ENCODE measurements around the gene SHROOM3. TPM values are rescaled to one million over a fixed set of nuclear protein-coding genes. Genes with fewer than 3 reads are reported as not detected.

SHROOM3 gene
- total RNA-seq, 2 donors from 2014 or later = 30.6 to 30.9 TPM

- DNase-seq (ENCODE audit: low spot score) = no peak
- H3K27me3 ChIP-seq = no peaks in the 10 kb centered on the region
- no peak overlapping the region for H3K4me3 ChIP-seq
- peaks cover 0 to 20% of the 10 kb centered on the region in 2 donors for H3K4me1 ChIP-seq
- TF ChIP-seq CTCF (IDR thresholded peaks at IDR 0.05) = no peak
- no peaks in the 10 kb centered on the region for H3K36me3 ChIP-seq
- H3K27ac ChIP-seq = peak overlapping the region in 1 of 2 donors; percentile 73
- no peaks in the 10 kb centered on the region for H3K9me3 ChIP-seq
Measured at GRCh38 chr4:76588274-76588673, 153.2 kb downstream of the SHROOM3 start.

GRCh38 chr4:76589402-76589801 is 154.4 kb downstream of the SHROOM3 start:
- peaks cover 0 to 20% of the 10 kb centered on the region in 2 donors for H3K4me1 ChIP-seq
- H3K27ac ChIP-seq = peak overlapping the region; percentile 61 to 73
- no peaks in the 10 kb centered on the region for H3K36me3 ChIP-seq
- TF ChIP-seq CTCF (IDR thresholded peaks at IDR 0.05) = no peak
- no peaks in the 10 kb centered on the region for H3K27me3 ChIP-seq
- H3K9me3 ChIP-seq = no peaks in the 10 kb centered on the region
- H3K4me3 ChIP-seq = no peak overlapping the region
- no peak for DNase-seq (ENCODE audit: low spot score)

GRCh38 chr4:76589872-76590797 is 155.1 kb downstream of the SHROOM3 start:
- peaks cover 0 to 17% of the 10 kb centered on the region in 2 donors for H3K4me1 ChIP-seq
- H3K36me3 ChIP-seq = no peaks in the 10 kb centered on the region
- no peak for DNase-seq (ENCODE audit: low spot score)
- peak overlapping the region; percentile 61 to 73 for H3K27ac ChIP-seq
- no peak for TF ChIP-seq CTCF (IDR thresholded peaks at IDR 0.05)
- H3K4me3 ChIP-seq = no peak overlapping the region
- no peaks in the 10 kb centered on the region for H3K9me3 ChIP-seq
- no peaks in the 10 kb centered on the region for H3K27me3 ChIP-seq

- no peaks in the 10 kb centered on the region for H3K27me3 ChIP-seq
- H3K4me1 ChIP-seq = peaks cover 0 to 13% of the 10 kb centered on the region in 2 donors
- no peaks in the 10 kb centered on the region for H3K36me3 ChIP-seq
- no peaks in the 10 kb centered on the region for H3K9me3 ChIP-seq
- H3K27ac ChIP-seq = peak overlapping the region; percentile 61 to 73
- no peak for TF ChIP-seq CTCF (IDR thresholded peaks at IDR 0.05)
- no peak overlapping the region for H3K4me3 ChIP-seq
- no peak for DNase-seq (ENCODE audit: low spot score)
Measured at GRCh38 chr4:76590798-76591281, 155.8 kb downstream of the SHROOM3 start.

GRCh38 chr4:76591992-76592391 is 157.0 kb downstream of the SHROOM3 start:
- TF ChIP-seq CTCF (IDR thresholded peaks at IDR 0.05) = no peak
- no peaks in the 10 kb centered on the region for H3K9me3 ChIP-seq
- no peak overlapping the region for H3K27ac ChIP-seq
- no peaks in the 10 kb centered on the region for H3K27me3 ChIP-seq
- peaks cover 0 to 18% of the 10 kb centered on the region in 2 donors for H3K4me1 ChIP-seq
- no peak for DNase-seq (ENCODE audit: low spot score)
- H3K4me3 ChIP-seq = no peak overlapping the region
- H3K36me3 ChIP-seq = no peaks in the 10 kb centered on the region
